Measurements from ENCODE around the gene ZNF486.
"Not testable (repeated sequence)": the region's sequence is repeated elsewhere in the genome, so short reads cannot be mapped to it uniquely, and the experiment has no call there.

Gene ZNF486

GRCh38 chr19:20151617-20152145 is 15.3 kb upstream of the ZNF486 start:
- Histone ChIP-seq H3K9me2 (ENCODE audit: low read depth, low read length) (no peaks in the 10 kb centered on the region), H3K36me3 (ENCODE audit: insufficient read depth, low read length) (no peaks in the 10 kb centered on the region), H4K20me1 (ENCODE audit: insufficient read depth, low read length) (no peaks in the 10 kb centered on the region), H3K4me1 (ENCODE audit: insufficient read depth, low read length, severe bottlenecking) (no peaks in the 10 kb centered on the region), H3K9me3 (ENCODE audit: low read length) (no peaks in the 10 kb centered on the region), H2AFZ (ENCODE audit: low read length) (no peak overlapping the region), H3K79me2 (ENCODE audit: insufficient read depth, low read length) (no peaks in the 10 kb centered on the region), H3K27me3 (ENCODE audit: insufficient read depth, low read length) (no peaks in the 10 kb centered on the region), H3K4me2 (ENCODE audit: low read length) (no peak overlapping the region), H3K4me3 (ENCODE audit: low read depth, low read length, poor library complexity, severe bottlenecking) (no peak overlapping the region), H3K9ac (ENCODE audit: low read length) (no peak overlapping the region), H3K27ac (ENCODE audit: low read depth, low read length, poor library complexity, severe bottlenecking) (no peak overlapping the region), H3F3A (ENCODE audit: insufficient read depth, low read length) (no peaks in the 10 kb centered on the region)
- TF ChIP-seq CTCF (IDR thresholded peaks at IDR 0.05; ENCODE audit: low read length) (no peak), EZH2 (IDR thresholded peaks at IDR 0.05; ENCODE audit: borderline replicate concordance, low read length) (no peak)

- H3K4me1 ChIP-seq (ENCODE audit: insufficient read depth, low read length, severe bottlenecking); H3K27ac ChIP-seq (ENCODE audit: low read depth, low read length, poor library complexity, severe bottlenecking); H3K9ac ChIP-seq (ENCODE audit: low read length); H3K79me2 ChIP-seq (ENCODE audit: insufficient read depth, low read length); H3K36me3 ChIP-seq (ENCODE audit: insufficient read depth, low read length); H3K9me3 ChIP-seq (ENCODE audit: low read length); H3K4me3 ChIP-seq (ENCODE audit: low read depth, low read length, poor library complexity, severe bottlenecking); H3K27me3 ChIP-seq (ENCODE audit: insufficient read depth, low read length); H3K4me2 ChIP-seq (ENCODE audit: low read length); H3F3A ChIP-seq (ENCODE audit: insufficient read depth, low read length); H2AFZ ChIP-seq (ENCODE audit: low read length); H3K9me2 ChIP-seq (ENCODE audit: low read depth, low read length); H4K20me1 ChIP-seq (ENCODE audit: insufficient read depth, low read length): not testable (repeated sequence)
Measured at GRCh38 chr19:20152506-20152905, 14.5 kb upstream of the ZNF486 start.

- H3K4me2 ChIP-seq (ENCODE audit: low read length) = no peak overlapping the region
- no peak overlapping the region for H3K27ac ChIP-seq (ENCODE audit: low read depth, low read length, poor library complexity, severe bottlenecking)
- no peaks in the 10 kb centered on the region for H3F3A ChIP-seq (ENCODE audit: insufficient read depth, low read length)
- TF ChIP-seq EZH2 (IDR thresholded peaks at IDR 0.05; ENCODE audit: borderline replicate concordance, low read length) (no peak), CTCF (IDR thresholded peaks at IDR 0.05; ENCODE audit: low read length) (no peak)
- H4K20me1 ChIP-seq (ENCODE audit: insufficient read depth, low read length) = no peaks in the 10 kb centered on the region
- no peaks in the 10 kb centered on the region for H3K9me2 ChIP-seq (ENCODE audit: low read depth, low read length)
- no peaks in the 10 kb centered on the region for H3K27me3 ChIP-seq (ENCODE audit: insufficient read depth, low read length)
- no peaks in the 10 kb centered on the region for H3K9me3 ChIP-seq (ENCODE audit: low read length)
- H2AFZ ChIP-seq (ENCODE audit: low read length) = no peak overlapping the region
- no peaks in the 10 kb centered on the region for H3K4me1 ChIP-seq (ENCODE audit: insufficient read depth, low read length, severe bottlenecking)
- H3K9ac ChIP-seq (ENCODE audit: low read length) = no peak overlapping the region
- H3K79me2 ChIP-seq (ENCODE audit: insufficient read depth, low read length) = no peaks in the 10 kb centered on the region
- no peaks in the 10 kb centered on the region for H3K36me3 ChIP-seq (ENCODE audit: insufficient read depth, low read length)
- no peak overlapping the region for H3K4me3 ChIP-seq (ENCODE audit: low read depth, low read length, poor library complexity, severe bottlenecking)
Measured at GRCh38 chr19:20153281-20153680, 13.7 kb upstream of the ZNF486 start.

- H3F3A ChIP-seq (ENCODE audit: insufficient read depth, low read length) = no peaks in the 10 kb centered on the region
- no peak overlapping the region for H3K4me2 ChIP-seq (ENCODE audit: low read length)
- H3K9me3 ChIP-seq (ENCODE audit: low read length) = no peaks in the 10 kb centered on the region
- TF ChIP-seq EZH2 (IDR thresholded peaks at IDR 0.05; ENCODE audit: borderline replicate concordance, low read length) = no peak
- H3K27ac ChIP-seq (ENCODE audit: low read depth, low read length, poor library complexity, severe bottlenecking) = no peak overlapping the region
- no peak overlapping the region for H3K9ac ChIP-seq (ENCODE audit: low read length)
- H3K79me2 ChIP-seq (ENCODE audit: insufficient read depth, low read length) = no peaks in the 10 kb centered on the region
- no peak overlapping the region for H2AFZ ChIP-seq (ENCODE audit: low read length)
- no peaks in the 10 kb centered on the region for H4K20me1 ChIP-seq (ENCODE audit: insufficient read depth, low read length)
- no peaks in the 10 kb centered on the region for H3K4me1 ChIP-seq (ENCODE audit: insufficient read depth, low read length, severe bottlenecking)
- no peak overlapping the region for H3K4me3 ChIP-seq (ENCODE audit: low read depth, low read length, poor library complexity, severe bottlenecking)
- H3K9me2 ChIP-seq (ENCODE audit: low read depth, low read length) = no peaks in the 10 kb centered on the region
- H3K27me3 ChIP-seq (ENCODE audit: insufficient read depth, low read length) = no peaks in the 10 kb centered on the region
- no peaks in the 10 kb centered on the region for H3K36me3 ChIP-seq (ENCODE audit: insufficient read depth, low read length)
Measured at GRCh38 chr19:20154636-20155035, 12.4 kb upstream of the ZNF486 start.
